Measurements from ENCODE around the gene MBP.

GRCh38 chr18:76978616-76979015 lies 154.0 kb downstream of the MBP start:
- TF ChIP-seq, protein P1, sequence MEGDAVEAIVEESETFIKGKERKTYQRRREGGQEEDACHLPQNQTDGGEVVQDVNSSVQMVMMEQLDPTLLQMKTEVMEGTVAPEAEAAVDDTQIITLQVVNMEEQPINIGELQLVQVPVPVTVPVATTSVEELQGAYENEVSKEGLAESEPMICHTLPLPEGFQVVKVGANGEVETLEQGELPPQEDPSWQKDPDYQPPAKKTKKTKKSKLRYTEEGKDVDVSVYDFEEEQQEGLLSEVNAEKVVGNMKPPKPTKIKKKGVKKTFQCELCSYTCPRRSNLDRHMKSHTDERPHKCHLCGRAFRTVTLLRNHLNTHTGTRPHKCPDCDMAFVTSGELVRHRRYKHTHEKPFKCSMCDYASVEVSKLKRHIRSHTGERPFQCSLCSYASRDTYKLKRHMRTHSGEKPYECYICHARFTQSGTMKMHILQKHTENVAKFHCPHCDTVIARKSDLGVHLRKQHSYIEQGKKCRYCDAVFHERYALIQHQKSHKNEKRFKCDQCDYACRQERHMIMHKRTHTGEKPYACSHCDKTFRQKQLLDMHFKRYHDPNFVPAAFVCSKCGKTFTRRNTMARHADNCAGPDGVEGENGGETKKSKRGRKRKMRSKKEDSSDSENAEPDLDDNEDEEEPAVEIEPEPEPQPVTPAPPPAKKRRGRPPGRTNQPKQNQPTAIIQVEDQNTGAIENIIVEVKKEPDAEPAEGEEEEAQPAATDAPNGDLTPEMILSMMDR (IDR thresholded peaks at IDR 0.05) = no peak
- no peak for TF ChIP-seq POLR2A (IDR thresholded peaks at IDR 0.05)
